BLaER1 (cell line): Measurements from ENCODE around the gene TMEM150A.
A peak's percentile ranks its signal among the peaks of the same experiment; 100 is the strongest.

Experiments used
- H3K27ac ChIP-seq: shearing (Covaris generic); formaldehyde crosslinking; 2 replicates; pipeline ENCODE4 v1.8.1; 2022
- H3K27me3 ChIP-seq: shearing (Covaris generic); formaldehyde crosslinking; 2 replicates; pipeline ENCODE4 v1.8.1; 2022
- H3K36me3 ChIP-seq: shearing (Covaris generic); formaldehyde crosslinking; 2 replicates; pipeline ENCODE4 v1.8.1; 2022
- H3K4me1 ChIP-seq: shearing (Covaris generic); formaldehyde crosslinking; 2 replicates; pipeline ENCODE4 v1.8.1; 2022
- H3K4me2 ChIP-seq: shearing (Covaris generic); formaldehyde crosslinking; 2 replicates; pipeline ENCODE4 v1.8.1; 2022
- H3K4me3 ChIP-seq: shearing (Covaris generic); formaldehyde crosslinking; 2 replicates; pipeline ENCODE4 v1.8.1; 2022
- H3K9ac ChIP-seq: shearing (Covaris generic); formaldehyde crosslinking; 2 replicates; pipeline ENCODE4 v1.8.1; 2022
- H3K9me3 ChIP-seq: shearing (Covaris generic); formaldehyde crosslinking; 2 replicates; pipeline ENCODE4 v1.8.1; 2022
- H4K20me1 ChIP-seq: shearing (Covaris generic); formaldehyde crosslinking; 2 replicates; pipeline ENCODE4 v1.8.1; 2022
- Cebpa-rat ChIP-seq: shearing (Covaris generic); IDR thresholded peaks from 2 replicates; pipeline ENCODE4 v1.8.1; 2022

The TMEM150A gene

DNA sequence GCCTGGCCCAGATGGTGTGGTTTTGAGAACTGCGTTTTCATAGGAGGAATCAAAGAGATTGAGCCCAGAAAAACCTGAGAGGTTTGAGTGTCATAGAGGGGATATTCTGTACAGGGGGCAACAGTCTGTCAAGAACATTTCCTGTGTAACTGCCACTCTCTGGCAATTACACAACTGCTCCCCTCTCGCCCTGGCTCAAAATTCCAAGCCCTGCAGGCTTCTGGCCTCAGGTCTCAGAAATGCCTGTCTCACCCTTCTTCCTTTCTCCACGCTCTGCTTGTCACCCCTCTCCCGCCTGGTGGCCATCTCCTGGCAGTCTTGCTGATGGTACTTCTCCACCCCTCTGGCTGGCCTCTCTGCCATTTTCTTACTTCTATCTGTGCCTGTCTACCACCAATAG is 14.3 kb downstream of the TMEM150A start:
- Histone ChIP-seq H3K4me3 (no peak overlapping the region), H3K9ac (peak overlapping the region; percentile 49), H3K27ac (peak overlapping the region; percentile 70), H3K36me3 (peaks cover 28% of the 10 kb centered on the region), H3K4me1 (peaks cover 72% of the 10 kb centered on the region), H4K20me1 (peaks cover 18% of the 10 kb centered on the region; the same call in 1 of the 2 replicates), H3K27me3 (no peaks in the 10 kb centered on the region), H3K4me2 (peak overlapping the region; percentile 99), H3K9me3 (no peaks in the 10 kb centered on the region)
- peak; percentile 46; the same call in 1 of the 2 replicates for TF ChIP-seq Cebpa-rat

DNA sequence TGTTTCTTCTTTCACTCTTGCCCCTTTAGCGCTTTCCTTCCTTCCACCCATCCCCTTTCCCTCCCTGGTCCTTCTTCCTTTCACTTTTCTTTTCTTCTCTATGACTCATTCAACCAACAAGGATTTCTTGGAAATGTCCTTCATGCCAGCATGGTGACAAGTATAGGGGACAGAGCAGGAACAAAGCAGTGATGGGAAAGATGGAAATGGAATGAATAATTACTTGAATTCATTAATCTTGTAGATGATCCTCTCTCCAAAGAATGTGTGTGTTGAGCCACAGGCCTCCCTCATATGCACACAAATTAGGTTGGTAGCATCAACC is 16.8 kb downstream of the TMEM150A start:
- no peak for TF ChIP-seq Cebpa-rat
- Histone ChIP-seq H3K27ac (peak overlapping the region; percentile 89), H4K20me1 (peaks cover 10% of the 10 kb centered on the region; the same call in 1 of the 2 replicates), H3K27me3 (no peaks in the 10 kb centered on the region), H3K4me1 (peaks cover 93% of the 10 kb centered on the region), H3K9me3 (no peaks in the 10 kb centered on the region), H3K9ac (peak overlapping the region; percentile 83), H3K4me3 (peak overlapping the region; percentile 75), H3K4me2 (peak overlapping the region; percentile 99), H3K36me3 (peaks cover 5% of the 10 kb centered on the region; the same call in 1 of the 2 replicates)

DNA sequence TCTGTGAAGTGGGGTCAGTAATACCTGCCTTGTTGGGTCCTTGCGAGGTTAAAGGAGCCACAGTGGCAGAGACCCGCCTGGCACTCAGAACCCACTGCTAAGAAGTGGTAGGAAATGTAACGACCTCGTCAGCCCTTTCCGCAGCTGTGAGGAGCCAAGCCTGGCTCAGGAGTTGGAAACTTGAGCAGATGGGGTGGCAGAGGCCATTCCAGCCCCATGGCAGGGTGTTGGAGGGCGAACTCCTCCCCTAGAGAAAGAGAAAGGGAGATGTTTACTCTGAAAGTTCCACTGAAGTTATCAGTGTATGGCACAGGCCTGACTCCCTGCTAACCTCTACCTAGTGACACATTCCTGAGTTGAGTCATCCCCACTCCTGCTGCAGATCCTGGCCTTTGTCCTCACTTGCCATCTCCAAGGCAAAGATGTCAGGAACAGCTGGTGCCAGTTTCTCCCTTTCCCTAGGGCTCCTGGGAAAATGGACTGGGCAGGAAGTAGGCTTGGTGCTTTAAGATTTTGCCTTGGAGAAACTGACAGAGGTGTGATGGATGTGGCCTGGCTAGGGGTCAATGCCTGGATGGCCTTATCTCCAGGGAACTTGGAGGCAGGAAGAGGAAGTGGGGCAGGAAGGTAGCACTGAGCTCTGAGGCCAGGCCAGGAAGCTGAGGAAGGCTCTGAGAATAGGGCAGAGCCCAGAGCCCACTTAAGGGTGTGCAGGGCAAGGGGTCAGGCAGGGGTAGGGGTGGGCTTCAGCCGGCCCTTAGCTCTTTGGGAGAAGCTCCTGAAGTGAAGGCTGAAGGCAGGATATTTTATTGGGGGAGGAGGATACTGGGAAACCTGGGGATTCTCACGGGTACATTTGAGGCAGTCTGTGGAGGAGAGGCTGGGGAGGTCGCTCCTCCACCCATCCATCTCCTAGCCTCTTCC is 17.4 kb downstream of the TMEM150A start:
- Histone ChIP-seq H3K36me3 (peaks cover under 1% of the 10 kb centered on the region; the same call in 1 of the 2 replicates), H3K4me3 (peak overlapping the region; percentile 75), H3K4me2 (peak overlapping the region; percentile 99), H3K27me3 (no peaks in the 10 kb centered on the region), H3K27ac (peak overlapping the region; percentile 89), H3K9me3 (no peaks in the 10 kb centered on the region), H3K4me1 (peaks cover 93% of the 10 kb centered on the region), H4K20me1 (peaks cover 6% of the 10 kb centered on the region; the same call in 1 of the 2 replicates), H3K9ac (peak overlapping the region; percentile 83)
- no peak for TF ChIP-seq Cebpa-rat

DNA sequence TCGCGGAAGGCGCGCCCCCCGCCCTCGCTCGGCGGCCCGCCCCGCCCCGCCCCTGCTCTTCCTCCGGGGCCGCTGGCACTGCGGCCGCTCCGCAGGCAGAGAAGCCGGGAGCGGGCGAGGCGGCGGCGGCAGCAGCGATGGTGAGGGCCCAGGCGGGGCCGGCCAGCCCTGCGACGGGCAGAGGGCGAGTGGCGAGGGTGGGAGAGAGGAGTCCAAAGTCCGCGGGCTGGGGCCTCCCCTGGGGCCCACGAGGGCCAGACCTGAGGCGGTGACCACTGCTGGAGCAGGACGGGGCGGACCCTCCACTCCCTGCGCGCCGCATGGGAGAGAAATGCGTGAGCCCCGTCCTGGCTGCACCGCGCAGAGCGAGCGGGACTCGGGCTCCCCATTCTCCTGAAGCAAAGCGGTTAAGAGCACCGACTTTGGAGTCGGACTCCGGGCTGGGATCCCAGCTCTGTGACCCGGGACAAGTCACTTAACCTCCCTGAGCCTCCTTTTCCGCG is 18.1 kb downstream of the TMEM150A start, which contains the start of gene VAMP5:
Gene VAMP5 (plus strand): TSS at position 78 of the 503 bp plus-strand sequence. CDS start 60 bp downstream, at position 138.
- Histone ChIP-seq H3K9ac (peak within 1 kb of the TSS; percentile 83), H3K27ac (peak within 1 kb of the TSS; percentile 89), H3K4me2 (peak within 1 kb of the TSS; percentile 99), H3K9me3 (no peaks in the 10 kb centered on the region), H3K36me3 (no peaks in the 10 kb centered on the region; the same call in 1 of the 2 replicates), H3K4me1 (peaks cover 93% of the 10 kb centered on the region), H3K27me3 (no peaks in the 10 kb centered on the region), H3K4me3 (peak within 1 kb of the TSS; percentile 75), H4K20me1 (no peaks in the 10 kb centered on the region)
- TF ChIP-seq Cebpa-rat = no peak

DNA sequence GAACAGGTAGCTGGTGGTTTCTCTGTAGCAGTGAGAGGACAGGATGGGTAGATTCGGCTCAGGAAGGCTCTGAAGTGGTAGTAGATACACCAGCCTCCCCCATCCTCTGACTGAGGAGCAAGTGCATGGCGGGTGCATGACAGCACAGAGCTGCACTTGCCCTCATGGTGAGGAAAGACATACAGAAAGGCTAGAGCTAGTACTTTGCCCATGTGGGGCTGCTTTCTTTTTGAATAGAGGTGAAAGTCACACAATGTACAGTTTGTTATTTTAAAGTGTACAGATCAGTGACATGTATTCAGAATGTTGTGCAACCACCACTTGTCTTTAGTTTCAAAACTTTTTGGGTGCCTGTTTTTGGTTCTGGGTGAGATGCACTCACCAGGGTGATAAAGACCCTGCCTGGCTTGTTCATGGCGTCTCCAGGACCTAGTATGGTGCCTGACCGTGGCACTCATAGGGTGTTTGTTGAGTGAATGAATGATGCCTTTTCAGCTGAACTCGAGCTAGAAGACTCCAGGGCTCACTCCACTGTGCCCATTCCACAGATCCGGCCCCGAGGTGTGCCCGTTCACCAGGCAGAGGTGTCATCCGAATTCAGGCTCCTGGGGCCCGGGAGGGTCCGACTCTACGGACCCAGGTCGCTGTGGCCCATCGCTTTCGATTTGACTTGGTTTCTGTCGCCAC is 18.7 kb downstream of the TMEM150A start:
- peak overlapping the region; percentile 75 for H3K4me3 ChIP-seq
- peak overlapping the region; percentile 99 for H3K4me2 ChIP-seq
- peaks cover 93% of the 10 kb centered on the region for H3K4me1 ChIP-seq
- no peaks in the 10 kb centered on the region; the same call in 1 of the 2 replicates for H3K36me3 ChIP-seq
- TF ChIP-seq Cebpa-rat = 0 out of 2 replicates have a peak, but pooled peaks have one; percentile 31
- peak overlapping the region; percentile 89 for H3K27ac ChIP-seq
- H4K20me1 ChIP-seq = no peaks in the 10 kb centered on the region
- H3K9ac ChIP-seq = peak overlapping the region; percentile 83
- no peaks in the 10 kb centered on the region for H3K9me3 ChIP-seq
- no peaks in the 10 kb centered on the region for H3K27me3 ChIP-seq

DNA sequence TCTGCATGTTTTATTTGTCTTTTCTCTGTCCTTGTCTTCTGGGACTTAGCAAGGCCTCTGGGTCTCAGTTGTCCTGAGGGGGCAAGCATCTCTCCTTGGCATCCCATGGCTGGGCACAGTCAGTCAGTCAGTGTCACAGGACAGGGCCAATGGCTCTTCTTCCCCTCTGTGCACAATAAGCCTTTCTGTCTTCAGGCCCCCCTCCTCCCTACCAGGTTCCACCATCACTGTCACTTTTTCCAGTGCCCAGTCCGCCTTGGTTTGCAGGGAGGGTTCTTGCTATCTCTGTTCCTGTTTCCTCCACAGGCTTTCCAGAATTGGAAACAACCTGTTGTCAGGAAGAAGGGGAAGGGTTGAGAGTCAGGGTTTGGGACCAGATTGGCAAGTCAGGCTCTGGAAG is 20.0 kb downstream of the TMEM150A start:
- Histone ChIP-seq H3K9me3 (no peaks in the 10 kb centered on the region), H3K9ac (no peak overlapping the region), H3K27ac (no peak overlapping the region), H3K4me1 (peaks cover 93% of the 10 kb centered on the region), H3K4me3 (no peak overlapping the region), H4K20me1 (no peaks in the 10 kb centered on the region), H3K36me3 (no peaks in the 10 kb centered on the region; the same call in 1 of the 2 replicates), H3K4me2 (peak overlapping the region; percentile 29; the same call in 1 of the 2 replicates), H3K27me3 (no peaks in the 10 kb centered on the region)
- TF ChIP-seq Cebpa-rat = no peak

DNA sequence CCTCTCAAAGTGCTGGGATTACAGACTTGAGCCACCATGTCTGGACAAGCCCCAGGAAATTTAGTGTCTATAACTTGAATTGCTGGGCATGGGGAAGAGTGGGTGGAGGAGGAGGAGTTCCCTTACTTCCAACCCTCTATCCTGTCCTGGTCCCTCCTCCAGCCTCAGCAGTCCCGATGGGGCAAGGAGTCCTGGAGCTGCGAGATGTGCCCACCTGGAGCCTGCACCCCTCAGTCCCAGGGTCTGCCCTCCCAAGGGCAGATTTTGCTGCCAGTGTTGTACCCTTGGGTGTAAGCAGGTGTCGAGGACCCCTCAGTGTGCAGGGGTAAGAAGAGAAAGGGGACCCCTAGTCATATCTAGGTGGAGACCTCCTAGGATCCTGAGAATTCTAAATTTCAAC is 22.3 kb downstream of the TMEM150A start:
- no peaks in the 10 kb centered on the region for H4K20me1 ChIP-seq
- TF ChIP-seq Cebpa-rat = no peak
- H3K4me1 ChIP-seq = peaks cover 87% of the 10 kb centered on the region
- no peaks in the 10 kb centered on the region for H3K9me3 ChIP-seq
- peak overlapping the region; percentile 95 for H3K27ac ChIP-seq
- H3K4me3 ChIP-seq = peak overlapping the region; percentile 53; the same call in 1 of the 2 replicates
- no peaks in the 10 kb centered on the region; the same call in 1 of the 2 replicates for H3K36me3 ChIP-seq
- H3K4me2 ChIP-seq = peak overlapping the region; percentile 92
- no peaks in the 10 kb centered on the region for H3K27me3 ChIP-seq
- peak overlapping the region; percentile 79 for H3K9ac ChIP-seq

DNA sequence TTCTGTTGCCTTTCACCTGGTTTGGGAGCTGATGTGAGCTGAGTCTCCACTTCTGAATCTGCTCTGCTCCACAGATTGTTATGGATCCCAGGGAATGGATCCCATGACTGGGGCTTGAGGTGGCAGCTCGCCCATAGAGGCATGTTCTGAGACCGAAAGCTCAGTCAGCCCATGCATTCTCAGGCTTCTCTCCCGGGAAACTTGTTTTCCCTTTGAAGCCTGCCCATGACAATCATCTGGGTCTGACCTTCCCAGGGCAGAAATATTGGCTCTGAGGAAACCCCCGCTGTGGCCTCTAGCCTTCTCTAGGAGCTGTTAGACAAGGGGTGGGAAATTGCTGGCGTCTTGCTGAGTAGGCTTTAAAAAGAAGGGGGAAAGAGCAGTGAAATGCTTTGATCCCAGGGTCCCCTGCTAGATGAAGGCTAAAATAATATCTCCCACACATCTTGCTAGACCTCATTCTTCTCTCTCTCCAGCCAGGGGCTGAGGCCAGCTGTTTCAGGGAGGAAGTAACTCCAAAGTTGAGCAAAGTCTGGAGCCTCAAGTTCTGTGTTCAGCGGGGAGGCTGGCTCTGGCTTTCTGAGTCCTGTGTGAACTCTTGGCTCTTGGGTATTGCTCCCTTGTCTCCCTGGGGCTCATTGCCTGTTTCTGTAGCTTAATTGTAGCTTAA is 23.1 kb downstream of the TMEM150A start:
- H3K36me3 ChIP-seq = no peaks in the 10 kb centered on the region; the same call in 1 of the 2 replicates
- peak overlapping the region; percentile 53 for H3K4me3 ChIP-seq
- H3K4me2 ChIP-seq = peak overlapping the region; percentile 92
- H3K9me3 ChIP-seq = no peaks in the 10 kb centered on the region
- no peaks in the 10 kb centered on the region for H4K20me1 ChIP-seq
- peak overlapping the region; percentile 95 for H3K27ac ChIP-seq
- peak overlapping the region; percentile 79 for H3K9ac ChIP-seq
- H3K4me1 ChIP-seq = peaks cover 82% of the 10 kb centered on the region
- no peak for TF ChIP-seq Cebpa-rat
- H3K27me3 ChIP-seq = no peaks in the 10 kb centered on the region
